Liver (tissue), 9 donors: ENCODE results near the gene ZFYVE28. TPM values are rescaled to one million over a fixed set of nuclear protein-coding genes. Genes with fewer than 3 reads are reported as not detected.

Experiments
- DNase-seq: peaks from one replicate; pipeline ENCODE4 v3.0.0-alpha.2; 2017; ENCODE audit warnings: low spot score
- H3K27ac ChIP-seq, 2 donors: one replicate each; pipeline ENCODE4 v1.7.0; 2013; ENCODE audit warnings: inconsistent platforms in 2 of 2, low read length in 2 of 2, control low read depth in 1 of 2, low read depth in 1 of 2, mild to moderate bottlenecking in 1 of 2
- H3K27me3 ChIP-seq, 4 donors: one replicate each; pipeline versions ENCODE4 v1.6.1 to v1.7.0; 2013; ENCODE audit warnings: low read length in 3 of 4, inconsistent platforms in 1 of 4, mild to moderate bottlenecking in 1 of 4, moderate library complexity in 1 of 4; ENCODE audit not compliant: control insufficient read depth in 4 of 4, insufficient read depth in 4 of 4
- H3K36me3 ChIP-seq, 4 donors: one replicate each; pipeline versions ENCODE4 v1.6.1 to v1.7.0; 2013; ENCODE audit warnings: low read length in 3 of 4, mild to moderate bottlenecking in 3 of 4, low read depth in 1 of 4, moderate library complexity in 1 of 4; ENCODE audit not compliant: control insufficient read depth in 4 of 4, insufficient read depth in 3 of 4
- H3K4me1 ChIP-seq, 4 donors: one replicate each; pipeline versions ENCODE4 v1.6.1 to v1.7.0; 2013; ENCODE audit warnings: low read length in 3 of 4, mild to moderate bottlenecking in 3 of 4, moderate library complexity in 1 of 4; ENCODE audit not compliant: control insufficient read depth in 4 of 4, insufficient read depth in 4 of 4
- H3K4me3 ChIP-seq, 3 donors: one replicate each; pipeline versions ENCODE4 v1.6.1 to v1.7.0; 2013; ENCODE audit warnings: low read length in 3 of 3, control low read depth in 1 of 3, low read depth in 1 of 3, mild to moderate bottlenecking in 1 of 3
- H3K9ac ChIP-seq, 2 donors: one replicate each; pipeline ENCODE4 v1.7.0; 2013; ENCODE audit warnings: low read length in 2 of 2, mild to moderate bottlenecking in 2 of 2, moderate library complexity in 2 of 2, control low read depth in 1 of 2, low read depth in 1 of 2
- H3K9me3 ChIP-seq, 4 donors: one replicate each; pipeline versions ENCODE4 v1.6.1 to v1.7.0; 2013; ENCODE audit warnings: low read length in 3 of 4; ENCODE audit not compliant: control insufficient read depth in 4 of 4
- EGR1 ChIP-seq, 2 donors: IDR thresholded peaks; 2 replicates each; pipeline ENCODE4 v1.6.1; 2016 to 2018; ENCODE audit warnings: antibody characterized with exemption in 2 of 2, low read depth in 2 of 2
- FOXA1 ChIP-seq: IDR thresholded peaks from 2 replicates; pipeline ENCODE4 v1.6.1; 2016; ENCODE audit warnings: antibody characterized with exemption
- FOXA2 ChIP-seq: IDR thresholded peaks from 2 replicates; pipeline ENCODE4 v1.6.1; 2016; ENCODE audit warnings: antibody characterized with exemption
- GABPA ChIP-seq, 2 donors: IDR thresholded peaks in 1 of 2; conservative IDR thresholded peaks in 1 of 2; 2 replicates each; pipeline ENCODE4 v1.6.1; 2016; ENCODE audit warnings: antibody characterized with exemption in 2 of 2, mild to moderate bottlenecking in 1 of 2, moderate library complexity in 1 of 2
- HNF4A ChIP-seq, 2 donors: conservative IDR thresholded peaks; 2 replicates each; pipeline ENCODE4 v1.6.1; 2016; ENCODE audit warnings: antibody characterized with exemption in 2 of 2, mild to moderate bottlenecking in 2 of 2
- HNF4G ChIP-seq: IDR thresholded peaks from 2 replicates; pipeline ENCODE4 v1.6.1; 2016; ENCODE audit warnings: antibody characterized with exemption
- JUND ChIP-seq, 2 donors: IDR thresholded peaks; 2 replicates each; pipeline ENCODE4 v1.6.1; 2016; ENCODE audit warnings: antibody characterized with exemption in 2 of 2
- NR2F2 ChIP-seq: IDR thresholded peaks from 2 replicates; pipeline ENCODE4 v1.6.1; 2016; ENCODE audit warnings: antibody characterized with exemption
- RAD21 ChIP-seq, 2 donors: IDR thresholded peaks; 2 replicates each; pipeline ENCODE4 v1.6.1; 2016; ENCODE audit warnings: antibody characterized with exemption in 2 of 2, mild to moderate bottlenecking in 2 of 2
- REST ChIP-seq: IDR thresholded peaks from 2 replicates; pipeline ENCODE4 v1.6.1; 2016; ENCODE audit warnings: antibody characterized with exemption, mild to moderate bottlenecking
- RXRA ChIP-seq, 2 donors: IDR thresholded peaks; 2 replicates each; pipeline ENCODE4 v1.6.1; 2017 to 2018; ENCODE audit warnings: antibody characterized with exemption in 2 of 2, mild to moderate bottlenecking in 1 of 2
- SP1 ChIP-seq: IDR thresholded peaks from 2 replicates; pipeline ENCODE4 v1.6.1; 2018; ENCODE audit warnings: antibody characterized with exemption, mild to moderate bottlenecking
- TAF1 ChIP-seq: conservative IDR thresholded peaks from 2 replicates; pipeline ENCODE4 v1.6.1; 2016; ENCODE audit warnings: antibody characterized with exemption, mild to moderate bottlenecking
- YY1 ChIP-seq: IDR thresholded peaks from 2 replicates; pipeline ENCODE4 v1.6.1; 2016; ENCODE audit warnings: antibody characterized with exemption, mild to moderate bottlenecking
- ZBTB33 ChIP-seq: IDR thresholded peaks from 2 replicates; pipeline ENCODE4 v1.6.1; 2016; ENCODE audit warnings: antibody characterized with exemption
- WGBS: extraction: QIAGEN DNeasy Blood & Tissue Kit; methylation state at CpG from one replicate; pipeline ENCODE4 v1.1.7; 2013; 5-methylcytosine and 5-hydroxymethylcytosine counted together
- polyA plus RNA-seq, 2 donors: library from polyadenylated mRNA; stranded (reverse) in 1 of 2; unstranded in 1 of 2; fragments of 200-250 nt in 1 of 2; fragments of >200 nt in 1 of 2; fragmentation: Nextera tagmentation in 1 of 2; extraction: Ambion mirVana in 1 of 2; gene quantifications; one replicate each; pipeline versions ENCODE4 v1.2.1 to v1.2.3, GENCODE V29; 2013 to 2015
- total RNA-seq, 2 donors: library from RNA; depleted of rRNA; stranded (reverse); fragments of >200 nt; gene quantifications; one replicate each; pipeline ENCODE4 v1.2.3, GENCODE V29; 2014
- TF ChIP-seq, protein P1 (sequence below): IDR thresholded peaks from 2 replicates; pipeline ENCODE4 v1.6.1; 2016; ENCODE audit warnings: antibody characterized with exemption
- TF ChIP-seq, protein P2 (sequence below): fragments of 150-350 bp; IDR thresholded peaks from 2 replicates; pipeline ENCODE4 v1.5.1; 2017; ENCODE audit warnings: improper control_type of control experiment, low read depth, low read length; ENCODE audit not compliant: missing input control
- TF ChIP-seq, protein P3 (sequence below): IDR thresholded peaks from 2 replicates; pipeline ENCODE4 v1.6.1; 2016; ENCODE audit warnings: antibody characterized with exemption
- donor health status: healthy.
- donor health status: healthy.
- donor health status: healthy.
- donor health status: healthy.
- donor health status: healthy.

The ZFYVE28 gene
- total and polyA plus RNA-seq, 4 donors: 2.0 to 6.1 (median 2.7) TPM

DNA sequence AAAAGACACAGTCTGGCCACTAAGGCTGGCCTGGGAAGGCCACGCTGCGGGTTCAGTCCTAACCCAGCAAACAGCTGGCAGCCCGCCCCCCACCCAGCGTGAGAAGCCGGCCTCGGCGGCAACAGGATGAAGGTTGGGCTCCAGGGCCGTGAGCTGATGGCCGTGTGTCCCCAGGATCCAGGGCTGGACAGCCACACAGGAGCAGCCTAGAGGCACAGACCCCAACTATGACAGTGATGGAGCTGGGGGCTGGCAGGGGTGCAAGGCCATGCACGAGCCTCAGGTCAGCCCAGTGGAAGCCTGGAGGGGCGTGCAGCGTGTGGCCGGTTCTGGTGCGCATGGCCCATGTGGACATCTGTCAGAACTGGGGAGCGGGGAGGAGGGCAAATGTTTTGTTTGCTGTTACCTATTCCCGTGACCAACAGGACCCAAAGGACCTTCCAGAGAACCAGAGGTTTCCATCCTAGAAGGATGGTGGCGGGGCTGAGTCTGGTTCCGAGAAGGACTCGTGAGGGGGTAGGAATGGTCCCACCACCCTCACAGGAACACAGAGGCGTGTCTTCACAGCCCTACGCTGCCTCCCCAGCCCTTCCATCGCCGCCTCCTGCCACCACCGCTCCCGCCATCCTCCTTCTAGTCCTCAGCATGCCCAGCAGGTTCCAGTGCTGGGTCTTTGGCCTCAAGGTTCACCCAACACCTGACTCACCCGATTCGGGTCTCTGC lies 46.5 kb downstream of the ZFYVE28 start (continued):
- TF ChIP-seq, protein P1, sequence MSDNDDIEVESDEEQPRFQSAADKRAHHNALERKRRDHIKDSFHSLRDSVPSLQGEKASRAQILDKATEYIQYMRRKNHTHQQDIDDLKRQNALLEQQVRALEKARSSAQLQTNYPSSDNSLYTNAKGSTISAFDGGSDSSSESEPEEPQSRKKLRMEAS: no peak
- no peak for TF ChIP-seq SP1
- TF ChIP-seq YY1: no peak
- TF ChIP-seq FOXA1: no peak
- no peak for TF ChIP-seq RXRA (IDR thresholded peaks at IDR 0.05)

DNA sequence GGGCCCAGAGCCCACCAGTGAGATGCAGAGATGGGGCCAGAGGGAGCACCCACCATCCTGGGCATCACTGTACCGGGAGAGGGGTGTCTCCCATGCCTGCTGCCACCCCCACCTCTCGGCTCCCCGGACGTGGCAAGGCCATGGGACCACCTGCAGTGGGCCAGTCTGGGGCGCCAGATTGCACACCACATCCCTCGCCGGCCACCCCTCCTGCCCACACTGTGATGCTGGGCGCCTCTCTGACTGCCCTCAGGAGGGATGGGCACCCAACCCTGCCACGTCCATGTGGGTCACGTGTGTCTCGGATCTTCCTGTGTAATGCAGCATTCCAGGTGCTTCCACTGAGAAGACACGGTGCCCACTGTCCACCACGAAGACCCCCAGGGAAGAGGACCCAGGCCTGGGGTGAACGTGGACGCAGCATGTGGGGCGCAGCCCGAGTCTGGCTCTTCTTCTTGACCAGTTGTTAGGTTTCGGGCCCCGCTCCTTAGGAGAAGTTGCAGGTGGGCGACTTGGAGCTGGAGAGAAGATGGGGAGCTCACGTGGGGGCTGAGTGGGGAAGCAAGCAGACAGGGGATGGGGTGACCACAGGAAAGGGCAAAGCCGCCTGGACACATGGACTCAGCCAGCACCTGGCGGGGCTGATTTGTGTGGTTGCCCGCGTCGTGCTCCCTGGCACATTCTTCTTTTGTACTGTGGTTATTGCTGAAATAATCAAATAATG lies 47.7 kb downstream of the ZFYVE28 start:
- Histone ChIP-seq H3K27me3 (no peaks in the 10 kb centered on the region), H3K4me3 (no peak overlapping the region), H3K9me3 (peaks cover 0 to 3% (median 0%) of the 10 kb centered on the region in 4 donors), H3K9ac (no peak overlapping the region), H3K4me1 (no peaks in the 10 kb centered on the region), H3K36me3 (no peaks in the 10 kb centered on the region), H3K27ac (no peak overlapping the region)
- TF ChIP-seq HNF4G: no peak
- no peak for TF ChIP-seq EGR1 (IDR thresholded peaks at IDR 0.05; ENCODE audit: low read depth in 2 of 2)
- no peak for TF ChIP-seq YY1
- no peak for TF ChIP-seq GABPA (IDR thresholded peaks at IDR 0.05 in 1 of 2, conservative IDR thresholded peaks at IDR 0.05 in 1 of 2)
- no peak for TF ChIP-seq ZBTB33
- TF ChIP-seq FOXA2: no peak
- TF ChIP-seq REST: no peak
- TF ChIP-seq, protein P2, sequence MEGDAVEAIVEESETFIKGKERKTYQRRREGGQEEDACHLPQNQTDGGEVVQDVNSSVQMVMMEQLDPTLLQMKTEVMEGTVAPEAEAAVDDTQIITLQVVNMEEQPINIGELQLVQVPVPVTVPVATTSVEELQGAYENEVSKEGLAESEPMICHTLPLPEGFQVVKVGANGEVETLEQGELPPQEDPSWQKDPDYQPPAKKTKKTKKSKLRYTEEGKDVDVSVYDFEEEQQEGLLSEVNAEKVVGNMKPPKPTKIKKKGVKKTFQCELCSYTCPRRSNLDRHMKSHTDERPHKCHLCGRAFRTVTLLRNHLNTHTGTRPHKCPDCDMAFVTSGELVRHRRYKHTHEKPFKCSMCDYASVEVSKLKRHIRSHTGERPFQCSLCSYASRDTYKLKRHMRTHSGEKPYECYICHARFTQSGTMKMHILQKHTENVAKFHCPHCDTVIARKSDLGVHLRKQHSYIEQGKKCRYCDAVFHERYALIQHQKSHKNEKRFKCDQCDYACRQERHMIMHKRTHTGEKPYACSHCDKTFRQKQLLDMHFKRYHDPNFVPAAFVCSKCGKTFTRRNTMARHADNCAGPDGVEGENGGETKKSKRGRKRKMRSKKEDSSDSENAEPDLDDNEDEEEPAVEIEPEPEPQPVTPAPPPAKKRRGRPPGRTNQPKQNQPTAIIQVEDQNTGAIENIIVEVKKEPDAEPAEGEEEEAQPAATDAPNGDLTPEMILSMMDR: no peak
- no peak for TF ChIP-seq TAF1
- TF ChIP-seq RXRA (IDR thresholded peaks at IDR 0.05): no peak
- no peak for TF ChIP-seq SP1
- no peak for TF ChIP-seq RAD21 (IDR thresholded peaks at IDR 0.05)
- TF ChIP-seq HNF4A (conservative IDR thresholded peaks at IDR 0.05): no peak
- TF ChIP-seq, protein P1: no peak
- TF ChIP-seq JUND (IDR thresholded peaks at IDR 0.05): no peak
- no peak for TF ChIP-seq NR2F2
- no peak for TF ChIP-seq FOXA1
- TF ChIP-seq, protein P3, sequence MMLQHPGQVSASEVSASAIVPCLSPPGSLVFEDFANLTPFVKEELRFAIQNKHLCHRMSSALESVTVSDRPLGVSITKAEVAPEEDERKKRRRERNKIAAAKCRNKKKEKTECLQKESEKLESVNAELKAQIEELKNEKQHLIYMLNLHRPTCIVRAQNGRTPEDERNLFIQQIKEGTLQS: no peak
- no peak for DNase-seq
- WGBS: 85% methylated on average over 26 of the region's 26 CpGs
